Stimulated activated CD4-positive, alpha-beta T cell treated with anti-CD3 and anti-CD28 coated beads, Interleukin-15, amount 100 ng/mL, for 24 hours (primary cell): Measurements from ENCODE around the gene GALNT11.
A peak's percentile ranks its signal among the peaks of the same experiment; 100 is the strongest.
"Not testable (repeated sequence)": the region's sequence is repeated elsewhere in the genome, so short reads cannot be mapped to it uniquely, and the experiment has no call there.

Experiments
- DNase-seq: peaks from one replicate; pipeline ENCODE4 v3.0.0-alpha.2; 2020

The GALNT11 gene

DNA sequence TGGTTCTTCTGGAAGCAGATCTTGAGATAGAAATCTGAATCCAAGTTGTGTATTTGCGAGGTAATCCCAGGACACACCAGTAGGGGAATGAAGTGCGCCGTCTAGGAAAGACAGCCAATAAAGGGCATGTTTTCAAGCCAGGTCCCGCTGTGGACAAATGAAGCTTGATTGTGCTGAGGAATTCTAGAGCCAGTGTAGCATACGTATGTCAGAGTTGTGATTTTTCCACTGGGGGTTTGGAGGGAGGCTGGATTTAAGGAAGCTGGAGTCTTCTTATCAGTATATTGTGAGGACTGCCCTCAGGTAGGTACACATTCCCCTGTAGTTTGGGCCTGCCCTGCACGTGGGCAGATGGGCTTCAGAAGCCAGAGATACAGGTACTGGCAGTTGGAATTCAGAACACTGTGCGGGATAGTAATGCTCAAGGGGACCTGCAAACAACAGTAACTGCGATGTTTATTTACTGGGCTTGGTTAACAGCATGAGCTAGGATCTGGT is 50.9 kb downstream of the GALNT11 start:
- peak; percentile 27 for DNase-seq

DNA sequence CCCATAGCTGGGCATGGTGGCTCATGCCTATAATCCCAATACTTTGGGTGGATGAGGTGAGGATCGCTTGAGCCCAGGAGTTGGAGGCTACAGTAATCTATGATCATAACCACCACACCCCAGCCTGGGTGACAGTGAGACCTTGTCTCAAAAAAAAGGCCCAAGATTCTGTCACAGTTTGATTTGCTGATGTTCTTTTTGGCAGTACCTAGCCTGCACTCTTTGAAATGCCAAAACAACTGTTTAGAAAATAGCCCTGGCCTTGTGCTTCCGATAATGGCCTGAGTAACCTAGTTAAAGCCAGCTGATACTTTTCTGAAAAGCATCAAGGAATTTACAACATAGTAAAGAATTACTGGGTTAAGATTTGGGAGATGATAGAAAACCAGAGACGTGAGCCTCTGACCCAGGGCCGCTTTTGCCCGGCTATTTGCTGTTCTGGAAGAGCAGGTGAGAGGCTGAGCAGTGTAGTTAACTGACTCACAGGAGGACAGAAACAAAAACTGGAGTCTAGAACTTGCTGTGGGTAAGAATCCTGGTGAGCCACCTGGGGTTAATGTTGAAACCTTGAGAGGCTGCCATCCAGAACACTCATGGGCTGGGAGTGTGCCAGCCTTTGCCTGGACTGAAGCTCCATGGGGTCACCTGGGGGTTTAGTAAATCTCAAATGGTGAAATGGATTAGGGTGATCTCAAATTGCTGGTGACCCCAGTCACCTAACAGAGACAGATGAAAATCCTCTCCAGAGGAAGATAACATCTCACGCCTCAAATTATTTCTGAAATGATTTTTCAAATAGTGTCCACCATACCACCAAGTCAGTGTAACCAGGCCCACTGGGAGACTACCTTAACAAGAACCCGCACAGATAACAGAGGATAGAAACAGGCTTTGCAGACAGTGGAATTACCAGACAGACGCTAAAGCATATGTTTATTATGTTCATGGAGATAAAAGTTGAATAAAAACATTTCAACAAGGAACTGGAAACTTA is 51.8 kb downstream of the GALNT11 start:
- DNase-seq: no peak

DNA sequence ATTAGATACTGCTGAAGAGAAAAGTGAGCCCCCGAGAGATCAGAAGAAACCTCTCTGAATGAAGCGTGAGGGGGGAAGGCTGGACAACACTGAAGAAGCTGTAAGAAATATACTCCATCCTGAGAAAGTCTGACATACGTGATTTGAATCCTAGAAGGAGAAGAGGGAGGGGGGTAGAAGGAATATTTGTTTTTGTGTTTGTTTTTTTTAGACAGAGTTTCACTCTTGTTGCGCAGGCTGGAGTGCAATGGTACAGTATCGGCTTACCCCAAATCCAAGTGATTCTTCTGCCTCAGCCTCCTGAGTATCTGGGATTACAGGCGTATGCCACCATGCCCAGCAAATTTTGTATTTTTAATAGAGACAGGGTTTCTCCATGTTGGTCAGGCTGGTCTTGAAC is 52.6 kb downstream of the GALNT11 start:
- no peak for DNase-seq

DNA sequence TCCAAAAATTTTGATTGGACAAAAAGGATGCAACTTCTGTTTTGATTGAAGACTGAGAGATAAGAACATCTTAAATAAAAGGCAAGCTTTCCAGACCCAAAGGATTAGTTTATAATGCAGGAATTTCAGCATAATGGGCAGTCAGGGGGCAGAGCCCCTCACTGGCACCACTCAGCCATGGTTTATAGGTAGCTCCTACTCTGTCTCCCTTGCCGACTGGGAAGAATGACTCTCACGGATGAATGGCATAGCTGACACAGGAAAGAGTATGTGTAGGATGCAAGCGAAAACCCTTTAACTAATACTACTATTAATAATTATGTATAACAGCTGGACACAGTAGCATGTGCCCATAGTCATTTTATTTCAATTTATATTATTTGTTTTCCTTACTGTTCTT is 53.3 kb downstream of the GALNT11 start:
- no peak for DNase-seq

DNA sequence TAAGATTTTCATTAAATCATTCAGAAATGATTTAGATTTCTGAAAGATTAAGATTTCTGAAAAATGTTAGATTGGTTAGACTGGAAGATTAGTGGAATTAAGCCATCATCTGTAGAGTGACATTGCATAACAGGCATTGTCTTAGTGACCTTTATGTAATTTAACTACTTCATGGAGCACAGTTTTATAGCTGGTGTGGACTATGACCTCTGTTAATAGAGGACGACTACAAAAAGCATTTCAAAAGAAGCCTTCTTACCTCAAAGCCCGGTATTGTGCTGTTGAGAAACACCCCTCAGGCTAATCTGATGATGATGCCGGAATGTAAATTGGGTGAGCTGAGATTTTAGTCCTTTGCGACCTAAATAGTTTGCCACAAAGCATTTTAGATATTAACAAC is 55.6 kb downstream of the GALNT11 start:
- DNase-seq: no peak

DNA sequence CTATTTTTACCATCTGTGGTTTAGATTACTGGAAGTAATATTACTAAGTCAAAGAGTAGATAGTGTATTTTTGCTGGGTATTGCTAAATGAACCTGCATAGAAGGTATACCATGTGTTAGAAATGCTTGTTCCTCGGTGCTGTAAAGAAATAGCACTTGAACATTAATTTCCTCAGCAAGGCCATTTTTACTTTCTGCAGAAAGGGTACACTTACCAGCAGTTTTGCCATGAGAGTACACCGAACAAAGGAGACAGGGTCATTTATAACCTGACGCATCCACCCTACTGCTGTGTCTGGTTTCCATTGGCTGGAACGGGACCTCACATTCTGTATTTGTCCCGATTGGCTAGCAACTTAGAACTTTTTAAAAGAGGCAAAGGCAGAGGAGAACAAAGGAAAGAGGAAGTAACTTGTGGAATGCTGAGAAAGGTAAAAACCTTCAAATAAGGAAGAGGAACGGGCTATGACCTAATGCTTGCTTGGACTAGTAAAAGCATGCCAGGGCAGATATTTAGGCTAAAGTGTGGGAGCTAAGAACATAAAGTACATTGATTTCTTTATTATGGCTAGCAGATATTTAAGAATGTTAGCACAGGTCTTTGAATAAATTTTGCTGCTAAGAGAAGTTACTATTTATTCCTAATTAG is 56.7 kb downstream of the GALNT11 start:
- not testable (repeated sequence) for DNase-seq

DNA sequence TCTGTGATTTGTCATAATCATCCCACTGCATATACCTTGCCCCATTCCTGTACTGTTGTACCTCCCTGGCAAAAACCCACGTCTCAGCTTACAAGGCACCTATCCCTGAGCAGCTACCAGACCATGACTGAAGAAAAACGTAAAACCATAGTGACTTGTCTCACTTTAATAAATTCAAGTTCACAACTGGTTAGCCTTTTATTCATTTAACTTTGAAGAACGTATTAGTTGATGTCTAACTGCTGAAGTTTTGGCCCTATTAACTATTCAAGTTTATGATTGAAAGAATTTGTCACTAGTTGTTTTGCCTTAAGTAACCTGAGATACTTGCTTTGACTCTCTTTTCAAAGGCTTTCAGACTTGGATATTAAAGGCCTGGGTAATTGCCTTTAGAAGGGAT is 59.7 kb downstream of the GALNT11 start:
- DNase-seq: no peak

DNA sequence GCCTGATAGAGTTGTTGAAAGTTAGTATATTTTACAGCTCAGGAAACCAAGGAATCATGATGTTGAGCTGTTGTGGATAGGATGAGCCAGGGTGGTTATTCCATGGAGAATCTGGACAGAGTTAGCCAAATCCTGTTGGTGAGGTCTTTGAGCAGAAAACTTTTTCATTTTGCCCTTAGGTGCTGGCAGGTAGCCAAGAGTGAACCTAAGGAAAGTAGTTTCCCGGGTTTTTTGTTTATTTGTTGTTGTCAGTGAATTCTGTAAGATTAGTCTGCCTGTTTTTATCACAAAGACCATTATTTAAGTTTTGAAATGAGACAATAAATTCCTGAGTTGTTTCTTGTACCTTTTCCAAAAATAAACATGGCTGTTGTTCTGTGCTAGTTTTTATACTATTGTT is 61.0 kb downstream of the GALNT11 start:
- DNase-seq: no peak

DNA sequence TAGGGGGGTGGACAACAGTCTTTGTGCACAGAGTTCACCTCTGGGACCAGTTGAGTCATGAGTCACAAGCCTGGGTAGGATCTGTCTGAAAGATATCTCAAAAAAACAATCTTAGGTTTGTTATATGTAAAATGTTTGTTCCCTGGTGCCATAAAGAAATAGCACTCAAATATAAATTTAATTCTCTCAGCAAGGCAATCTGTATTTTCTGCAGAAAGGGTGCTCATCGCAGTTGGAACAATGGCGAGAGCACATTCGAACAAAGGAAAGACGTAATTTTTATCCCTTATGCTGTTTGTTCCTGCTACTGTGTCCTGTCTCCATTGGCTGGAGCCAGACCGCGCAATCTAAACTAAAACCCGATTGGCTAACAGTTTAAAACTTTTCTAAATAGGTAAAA is 63.7 kb downstream of the GALNT11 start:
- no peak for DNase-seq

DNA sequence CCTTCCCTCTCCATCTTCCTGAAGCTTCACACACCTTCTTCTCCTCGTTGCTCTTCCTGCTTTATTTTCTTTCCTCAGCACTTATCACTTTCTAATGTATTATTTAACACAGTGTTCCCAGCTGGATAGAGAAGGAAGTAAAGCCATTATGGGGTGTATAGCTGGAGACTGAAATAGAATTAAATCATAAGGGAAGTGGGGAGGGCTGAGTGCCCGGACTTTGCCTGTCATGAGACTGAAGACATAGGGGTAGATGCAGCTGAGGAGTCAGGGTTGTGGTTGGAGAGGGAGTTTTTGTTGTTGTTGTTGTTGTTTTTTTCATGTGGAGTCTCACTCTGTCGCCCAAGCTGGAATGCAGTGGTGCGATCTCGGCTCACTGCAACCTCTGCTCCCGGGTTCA is 65.3 kb downstream of the GALNT11 start:
- DNase-seq: no peak

DNA sequence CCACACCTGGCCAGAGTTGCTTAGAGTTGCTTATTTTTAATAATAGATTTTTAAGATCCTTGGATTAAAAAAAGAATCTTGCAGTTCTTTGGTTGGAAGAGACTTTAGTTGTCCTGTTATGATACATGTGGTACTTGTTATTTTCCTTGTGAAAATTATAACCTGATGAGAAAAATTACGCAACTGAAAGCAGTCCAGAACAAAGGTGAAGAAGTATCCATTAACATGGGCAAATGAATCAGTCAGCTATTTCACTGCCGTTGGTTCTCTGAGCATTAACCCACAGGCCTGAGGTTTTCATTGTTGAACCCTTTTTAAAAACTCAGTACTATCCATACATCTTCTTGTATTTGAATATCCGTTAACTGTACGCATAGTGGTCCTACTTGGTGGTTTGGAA is 68.2 kb downstream of the GALNT11 start:
- DNase-seq: no peak

DNA sequence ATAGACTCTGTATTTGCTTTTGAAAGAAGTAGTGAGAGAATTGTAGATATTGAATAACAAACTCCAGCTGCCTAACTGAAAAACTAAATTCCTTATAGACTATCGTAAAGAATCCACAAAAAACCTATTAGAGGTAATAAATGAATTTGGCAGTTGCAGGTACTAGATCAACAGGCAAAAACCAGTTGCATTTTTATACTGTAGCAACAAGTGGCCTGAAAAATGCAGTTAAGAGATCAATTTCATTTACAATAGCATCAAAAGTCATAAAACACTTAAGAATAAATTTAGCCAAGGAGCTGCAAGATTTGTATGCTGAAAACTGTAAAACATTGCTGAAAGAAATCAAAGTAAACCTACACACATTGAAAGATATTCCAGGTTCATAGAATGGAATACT is 70.3 kb downstream of the GALNT11 start:
- DNase-seq: no peak

DNA sequence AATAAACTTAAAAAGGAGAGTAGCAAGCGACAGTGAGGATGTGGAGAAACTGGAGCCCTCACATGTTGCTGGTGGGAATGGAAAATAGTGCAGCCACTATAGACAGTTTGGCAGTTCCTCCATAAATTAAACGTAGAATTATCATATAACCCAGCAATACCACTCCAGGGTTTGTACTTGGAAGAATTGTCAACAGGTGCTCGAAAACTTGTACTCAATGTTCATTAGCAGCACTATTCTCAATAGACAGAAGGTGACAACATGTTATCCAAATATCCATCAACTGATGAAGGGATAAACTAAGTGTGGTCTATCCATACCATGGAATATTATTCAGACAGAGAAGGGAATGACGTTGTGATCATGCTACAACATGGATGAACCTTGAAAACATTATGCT is 71.9 kb downstream of the GALNT11 start:
- DNase-seq: no peak

DNA sequence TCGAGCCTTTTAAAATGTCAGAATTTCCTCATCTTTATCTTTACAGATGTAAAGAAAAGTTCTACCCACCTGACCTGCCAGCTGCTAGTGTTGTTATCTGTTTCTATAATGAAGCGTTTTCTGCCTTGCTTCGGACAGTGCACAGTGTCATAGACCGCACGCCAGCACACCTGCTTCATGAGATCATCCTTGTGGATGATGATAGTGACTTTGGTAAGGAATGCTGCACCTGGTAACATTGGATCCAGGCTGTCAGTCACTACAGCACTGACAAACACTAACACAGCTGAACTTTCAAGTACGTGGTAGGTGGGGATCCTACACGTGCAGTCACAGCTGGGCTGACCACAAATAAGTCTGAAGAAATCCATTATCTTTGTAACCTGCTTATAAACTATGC is 77.6 kb downstream of the GALNT11 start:
- no peak for DNase-seq

DNA sequence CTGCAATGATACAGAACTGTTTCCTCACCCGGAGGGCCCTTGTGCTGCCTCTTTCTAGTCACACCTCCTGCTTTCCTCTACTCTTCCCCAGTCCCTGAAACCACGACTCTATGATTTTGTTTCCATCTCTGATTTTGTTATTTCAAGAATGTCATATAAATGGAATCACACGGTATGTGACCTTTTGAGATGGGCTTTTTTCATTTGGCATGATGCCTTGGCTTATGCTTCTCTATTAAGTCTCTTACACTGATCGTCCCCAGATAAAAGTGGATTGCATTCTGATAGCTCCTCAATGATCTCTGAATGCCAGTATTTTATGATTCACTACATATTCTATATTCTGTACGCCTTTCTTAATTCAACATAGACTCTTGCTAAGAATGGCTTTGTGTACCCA is 78.2 kb downstream of the GALNT11 start:
- DNase-seq: no peak

DNA sequence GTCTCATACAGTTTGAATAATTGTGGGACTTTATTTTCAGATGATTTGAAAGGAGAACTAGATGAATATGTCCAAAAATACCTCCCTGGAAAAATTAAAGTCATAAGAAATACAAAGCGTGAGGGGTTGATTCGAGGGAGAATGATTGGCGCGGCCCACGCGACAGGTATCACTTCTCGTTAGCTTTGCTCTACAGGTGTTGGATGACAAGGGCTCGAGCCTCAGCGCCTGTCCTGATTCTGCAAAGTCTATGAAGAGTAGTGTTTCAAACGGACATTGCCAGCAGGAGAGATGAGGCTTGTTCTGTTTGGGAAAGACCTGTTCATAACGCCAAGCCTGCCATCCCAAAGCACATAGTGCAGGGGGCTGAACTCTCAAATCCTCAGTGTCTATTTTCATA is 79.7 kb downstream of the GALNT11 start:
- no peak for DNase-seq

DNA sequence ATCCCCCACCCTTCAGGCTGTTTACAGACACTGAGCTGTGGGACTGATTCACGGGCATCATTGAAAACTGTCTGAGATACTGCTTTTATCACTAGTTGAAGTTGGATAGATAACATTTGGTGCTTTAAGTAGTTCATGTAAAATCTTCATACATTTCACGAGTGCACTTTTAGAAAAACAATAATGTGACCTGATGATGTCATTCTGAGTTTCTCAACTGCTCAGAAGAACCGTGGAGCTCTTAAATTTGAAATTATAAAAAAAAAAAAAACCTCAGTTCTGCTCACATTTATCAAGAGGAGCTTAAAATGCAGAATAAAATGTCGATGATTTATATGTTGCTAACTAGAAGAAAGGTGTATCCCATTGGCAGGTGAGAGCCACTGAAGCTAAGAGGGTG is 81.5 kb downstream of the GALNT11 start:
- DNase-seq: no peak

DNA sequence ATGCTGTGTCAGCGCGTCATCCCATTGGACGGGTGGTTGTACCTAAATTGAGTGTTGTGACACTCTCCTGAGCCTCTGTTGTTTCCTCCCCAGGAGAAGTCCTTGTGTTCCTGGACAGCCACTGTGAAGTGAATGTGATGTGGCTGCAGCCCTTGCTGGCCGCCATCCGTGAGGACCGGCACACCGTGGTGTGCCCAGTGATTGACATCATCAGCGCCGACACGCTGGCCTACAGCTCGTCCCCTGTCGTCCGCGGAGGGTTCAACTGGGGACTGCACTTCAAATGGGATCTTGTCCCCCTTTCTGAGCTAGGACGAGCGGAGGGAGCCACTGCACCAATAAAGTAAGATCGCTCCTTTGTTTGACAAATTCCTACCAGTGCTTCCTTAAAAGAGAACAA is 82.5 kb downstream of the GALNT11 start:
- DNase-seq: no peak

DNA sequence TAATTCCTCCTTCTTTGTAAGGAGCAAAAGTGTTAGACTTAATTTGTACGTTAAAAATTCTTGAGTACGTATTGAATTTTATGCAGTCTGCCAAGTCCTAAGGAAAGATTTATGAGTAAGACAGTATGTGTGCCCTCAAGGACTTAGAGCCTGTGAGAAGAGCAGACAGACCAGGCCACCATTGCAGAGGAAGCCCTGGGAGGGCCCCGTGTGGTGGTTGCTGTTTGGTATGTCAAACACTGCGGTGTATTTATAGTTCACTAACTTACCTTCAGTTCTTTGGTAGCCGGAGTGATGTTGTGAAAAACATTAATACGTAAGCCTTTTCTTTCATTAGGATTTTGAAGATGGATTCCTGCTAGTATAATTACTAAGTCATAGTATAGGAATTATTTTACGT is 82.9 kb downstream of the GALNT11 start:
- DNase-seq: no peak

DNA sequence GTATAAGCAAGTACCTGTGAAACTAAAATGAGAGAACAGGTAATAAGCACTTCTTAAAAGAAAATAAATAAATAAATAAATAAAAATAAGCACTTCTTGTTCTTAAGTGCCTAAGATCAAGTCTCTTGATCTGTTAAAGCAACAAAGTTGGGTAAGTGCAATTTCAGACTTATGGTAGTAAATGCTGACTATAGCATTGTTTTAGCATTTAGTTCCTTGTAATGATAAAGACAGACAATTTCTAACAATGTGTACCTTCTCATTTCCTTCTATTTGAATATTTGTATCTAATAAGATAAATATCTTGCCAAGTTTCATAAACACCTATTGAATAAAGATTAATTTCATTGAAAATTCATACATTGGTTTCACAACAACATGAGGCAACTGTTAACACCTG is 87.4 kb downstream of the GALNT11 start:
- DNase-seq: no peak

DNA sequence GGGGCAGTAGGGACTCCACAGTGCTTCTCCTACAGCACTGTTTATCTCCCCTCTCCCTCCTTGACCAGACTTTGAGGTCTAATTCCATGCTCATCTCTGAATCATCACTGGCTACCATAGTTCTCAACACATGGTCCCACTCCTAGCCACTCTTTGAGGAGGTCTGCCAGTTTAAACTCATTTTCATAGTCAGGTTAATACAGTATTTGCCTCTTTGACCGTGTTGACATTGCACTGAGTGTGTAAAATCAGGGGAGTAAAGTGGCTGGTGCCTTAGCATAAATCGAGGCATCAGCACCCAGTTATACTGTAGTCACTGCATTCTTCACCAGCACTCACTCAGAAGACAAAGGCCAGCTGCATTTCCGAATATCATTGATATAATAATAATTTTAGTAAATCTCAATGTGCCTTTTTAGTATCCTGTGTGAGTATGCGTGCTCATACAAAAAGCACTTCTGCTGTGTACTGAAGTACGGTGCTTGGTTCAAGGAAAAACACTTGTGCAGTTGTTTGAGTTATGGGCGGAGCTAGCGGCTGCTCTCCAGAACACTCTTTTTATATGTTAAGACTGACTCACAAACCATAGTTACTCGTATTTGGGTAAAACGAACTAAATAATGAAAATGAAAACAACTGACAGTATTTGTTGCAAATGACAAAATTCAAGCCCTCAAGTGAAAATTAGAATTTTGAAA is 89.7 kb downstream of the GALNT11 start:
- no peak for DNase-seq

DNA sequence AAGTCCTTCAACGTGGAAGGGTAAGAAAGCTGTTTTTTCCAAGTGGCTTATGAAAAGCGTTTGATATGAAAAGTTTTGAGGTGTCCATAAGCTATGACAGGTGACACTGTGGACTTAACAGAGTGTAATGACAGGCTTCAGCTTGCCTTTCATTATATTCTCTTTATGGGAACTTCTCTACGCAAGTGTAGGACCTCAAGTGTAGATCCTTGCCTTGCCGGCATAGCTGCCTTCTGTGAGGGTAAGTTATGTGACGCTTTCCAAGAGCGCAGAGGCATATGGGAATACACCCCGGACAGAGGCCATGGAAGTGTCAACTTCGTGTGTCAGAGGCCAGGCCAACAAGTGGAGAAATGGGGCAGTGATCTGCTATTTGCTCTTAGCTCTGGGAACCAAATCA is 91.9 kb downstream of the GALNT11 start:
- DNase-seq: no peak

DNA sequence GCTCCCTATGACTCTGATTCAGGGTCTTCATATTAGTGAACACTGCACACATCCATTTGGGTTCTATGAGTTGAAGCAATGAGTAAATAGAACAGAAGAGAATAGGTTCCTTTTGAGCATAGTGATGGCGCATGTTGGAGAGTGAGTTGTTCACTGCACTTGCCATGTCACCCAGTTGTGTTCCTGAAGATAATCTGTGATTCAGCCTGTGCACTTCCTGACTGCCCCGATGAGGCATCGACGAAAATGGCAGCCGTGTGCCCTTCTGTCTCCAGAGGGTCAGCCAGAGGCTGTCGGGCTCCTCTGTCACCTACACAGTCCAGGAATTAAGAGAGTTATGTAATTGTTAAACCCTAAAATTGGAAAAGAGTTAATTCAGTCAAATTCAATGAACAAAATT is 94.7 kb downstream of the GALNT11 start:
- no peak for DNase-seq

DNA sequence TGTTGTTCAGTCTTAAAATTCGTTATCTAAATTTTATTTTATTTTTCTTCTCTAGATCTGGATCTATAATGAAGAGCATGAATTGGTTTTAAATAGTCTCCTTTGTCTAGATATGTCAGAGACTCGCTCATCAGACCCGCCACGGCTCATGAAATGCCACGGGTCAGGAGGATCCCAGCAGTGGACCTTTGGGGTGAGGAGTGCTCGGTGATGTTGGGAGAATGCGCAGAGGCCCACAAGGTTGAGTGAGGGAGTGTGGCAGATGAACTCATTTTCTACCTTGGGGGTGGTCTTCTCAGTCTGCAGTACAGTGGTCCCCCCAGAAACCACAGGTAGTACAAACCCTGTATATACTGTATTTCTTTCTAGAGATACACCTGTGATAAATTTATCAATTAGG is 95.3 kb downstream of the GALNT11 start:
- no peak for DNase-seq
